HepG2 (cell line): ENCODE results near the gene ZSCAN2. TPM values are rescaled to one million over a fixed set of nuclear protein-coding genes. Genes with fewer than 3 reads are reported as not detected.

ENCODE experiments used
- CC2D1A ChIP-seq: sonication (generic); formaldehyde crosslinking; IDR thresholded peaks from 2 replicates; pipeline ENCODE4 v1.8.1; 2023; ENCODE audit warnings: mild to moderate bottlenecking, missing genetic modification reagents
- CSRNP2 ChIP-seq: sonication (generic); formaldehyde crosslinking; conservative IDR thresholded peaks from 2 replicates; pipeline ENCODE4 v1.8.0; 2022; ENCODE audit warnings: low read depth, missing genetic modification reagents
- ZFP36L2 ChIP-seq: sonication (generic); formaldehyde crosslinking; IDR thresholded peaks from 2 replicates; pipeline ENCODE4 v1.4.0; 2020; ENCODE audit warnings: missing genetic modification reagents
- polyA plus RNA-seq, 8 experiments: library from polyadenylated mRNA; depleted of rRNA in 3 of 8; stranded (reverse) in 7 of 8; unstranded in 1 of 8; fragments of >200 nt; fragmentation: Illumina TruSeq in 4 of 8; extraction: Trizol in 4 of 8; gene quantifications; 2 replicates each; pipeline versions ENCODE4 v1.2.1 to v1.2.3, GENCODE V29; 2011 to 2016; ENCODE audit warnings: low read depth in 4 of 8, missing spikeins in 1 of 8, mixed read lengths in 1 of 8; ENCODE audit not compliant: insufficient read depth in 1 of 8
- total RNA-seq, 5 experiments: library from RNA; depleted of rRNA; stranded (reverse); fragments of >200 nt; fragmentation: Illumina TruSeq; extraction: Trizol; gene quantifications; 2 replicates each; pipeline ENCODE4 v1.2.3, GENCODE V29; 2016; ENCODE audit warnings: low read depth in 1 of 5
- TF ChIP-seq, protein P1 (sequence below), 2 experiments: sonication (generic) in 1 of 2; formaldehyde crosslinking in 1 of 2; IDR thresholded peaks; 2 replicates each; pipeline versions ENCODE4 v1.6.1 to v1.9.0; 2014 to 2022; ENCODE audit warnings: antibody characterized with exemption in 1 of 2, borderline replicate concordance in 1 of 2, inconsistent platforms in 1 of 2, low read depth in 1 of 2, missing genetic modification reagents in 1 of 2

ZSCAN2 gene
- total and polyA plus RNA-seq, 2 of the 13 experiments (the other 11 are each of a cell fraction or from before 2014, with no cell fraction given): 11.4 to 21.5 TPM

- TF ChIP-seq, protein P1, sequence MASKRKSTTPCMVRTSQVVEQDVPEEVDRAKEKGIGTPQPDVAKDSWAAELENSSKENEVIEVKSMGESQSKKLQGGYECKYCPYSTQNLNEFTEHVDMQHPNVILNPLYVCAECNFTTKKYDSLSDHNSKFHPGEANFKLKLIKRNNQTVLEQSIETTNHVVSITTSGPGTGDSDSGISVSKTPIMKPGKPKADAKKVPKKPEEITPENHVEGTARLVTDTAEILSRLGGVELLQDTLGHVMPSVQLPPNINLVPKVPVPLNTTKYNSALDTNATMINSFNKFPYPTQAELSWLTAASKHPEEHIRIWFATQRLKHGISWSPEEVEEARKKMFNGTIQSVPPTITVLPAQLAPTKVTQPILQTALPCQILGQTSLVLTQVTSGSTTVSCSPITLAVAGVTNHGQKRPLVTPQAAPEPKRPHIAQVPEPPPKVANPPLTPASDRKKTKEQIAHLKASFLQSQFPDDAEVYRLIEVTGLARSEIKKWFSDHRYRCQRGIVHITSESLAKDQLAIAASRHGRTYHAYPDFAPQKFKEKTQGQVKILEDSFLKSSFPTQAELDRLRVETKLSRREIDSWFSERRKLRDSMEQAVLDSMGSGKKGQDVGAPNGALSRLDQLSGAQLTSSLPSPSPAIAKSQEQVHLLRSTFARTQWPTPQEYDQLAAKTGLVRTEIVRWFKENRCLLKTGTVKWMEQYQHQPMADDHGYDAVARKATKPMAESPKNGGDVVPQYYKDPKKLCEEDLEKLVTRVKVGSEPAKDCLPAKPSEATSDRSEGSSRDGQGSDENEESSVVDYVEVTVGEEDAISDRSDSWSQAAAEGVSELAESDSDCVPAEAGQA (IDR thresholded peaks at IDR 0.05; ENCODE audit: low read depth): no peak
- TF ChIP-seq, protein P1 (CRISPR knock-in tag; IDR thresholded peaks at IDR 0.05; ENCODE audit: borderline replicate concordance): no peak
- no peak for TF ChIP-seq CSRNP2 (CRISPR knock-in tag)
- no peak for TF ChIP-seq CC2D1A (CRISPR knock-in tag)
- TF ChIP-seq ZFP36L2: no peak
These were observed 5.9 kb downstream of the ZSCAN2 start (continued) for GRCh38 chr15:84606653-84607120.
